ENCODE data around the gene AK1.

AK1 gene

DNA sequence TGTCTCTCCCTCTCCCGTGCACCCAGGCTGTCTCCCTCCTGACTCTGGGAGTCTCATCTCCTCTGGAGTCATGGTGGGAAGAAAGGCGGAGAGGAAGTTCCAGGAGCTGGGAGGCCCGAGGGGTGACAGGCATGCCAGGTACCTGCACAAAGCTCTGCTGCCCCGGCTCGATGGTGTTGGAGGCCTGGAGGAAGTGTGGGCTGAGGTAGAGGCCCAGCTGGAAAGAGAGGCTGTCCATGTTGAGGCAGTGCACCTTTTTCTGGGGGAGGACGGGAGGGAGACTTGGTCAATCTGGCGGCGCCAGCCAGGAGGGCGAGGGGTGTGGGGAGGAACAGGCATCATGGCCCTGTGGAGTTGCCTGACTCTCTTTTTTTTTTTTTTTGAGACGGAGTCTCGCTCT, 58.9 kb downstream of the AK1 start:
- Histone ChIP-seq H3K4me3 (ENCODE audit: low read length, poor library complexity, severe bottlenecking) (no peak overlapping the region), H3K79me2 (ENCODE audit: insufficient read depth, low read length) (no peaks in the 10 kb centered on the region), H3K27me3 (ENCODE audit: insufficient read depth, low read length, poor library complexity, severe bottlenecking) (no peaks in the 10 kb centered on the region), H3K9ac (ENCODE audit: low read depth, low read length, poor library complexity, severe bottlenecking) (no peak overlapping the region), H3F3A (ENCODE audit: low read depth) (no peaks in the 10 kb centered on the region; the same call in 1 of the 2 replicates), H4K20me1 (ENCODE audit: insufficient read depth, low read length, poor library complexity, severe bottlenecking) (no peaks in the 10 kb centered on the region), H3K36me3 (ENCODE audit: insufficient read depth, low read length) (peaks cover 15% of the 10 kb centered on the region; the same call in 1 of the 2 replicates), H3K9me3 (ENCODE audit: insufficient read depth, low read depth, low read length) (no peaks in the 10 kb centered on the region), H3K4me1 (ENCODE audit: insufficient read depth, low read length, poor library complexity, severe bottlenecking) (no peaks in the 10 kb centered on the region), H3K9me2 (replicated peaks; ENCODE audit: low read depth, low read length) (no peaks in the 10 kb centered on the region), H2AFZ (ENCODE audit: low read length) (no peak overlapping the region), H3K4me2 (ENCODE audit: low read depth, low read length, poor library complexity, severe bottlenecking) (no peak overlapping the region)
- no peak for TF ChIP-seq EZH2phosphoT487 (IDR thresholded peaks at IDR 0.05; ENCODE audit: borderline replicate concordance)
- TF ChIP-seq, protein P1, sequence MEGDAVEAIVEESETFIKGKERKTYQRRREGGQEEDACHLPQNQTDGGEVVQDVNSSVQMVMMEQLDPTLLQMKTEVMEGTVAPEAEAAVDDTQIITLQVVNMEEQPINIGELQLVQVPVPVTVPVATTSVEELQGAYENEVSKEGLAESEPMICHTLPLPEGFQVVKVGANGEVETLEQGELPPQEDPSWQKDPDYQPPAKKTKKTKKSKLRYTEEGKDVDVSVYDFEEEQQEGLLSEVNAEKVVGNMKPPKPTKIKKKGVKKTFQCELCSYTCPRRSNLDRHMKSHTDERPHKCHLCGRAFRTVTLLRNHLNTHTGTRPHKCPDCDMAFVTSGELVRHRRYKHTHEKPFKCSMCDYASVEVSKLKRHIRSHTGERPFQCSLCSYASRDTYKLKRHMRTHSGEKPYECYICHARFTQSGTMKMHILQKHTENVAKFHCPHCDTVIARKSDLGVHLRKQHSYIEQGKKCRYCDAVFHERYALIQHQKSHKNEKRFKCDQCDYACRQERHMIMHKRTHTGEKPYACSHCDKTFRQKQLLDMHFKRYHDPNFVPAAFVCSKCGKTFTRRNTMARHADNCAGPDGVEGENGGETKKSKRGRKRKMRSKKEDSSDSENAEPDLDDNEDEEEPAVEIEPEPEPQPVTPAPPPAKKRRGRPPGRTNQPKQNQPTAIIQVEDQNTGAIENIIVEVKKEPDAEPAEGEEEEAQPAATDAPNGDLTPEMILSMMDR (conservative IDR thresholded peaks at IDR 0.05; ENCODE audit: low read length) = no peak

DNA sequence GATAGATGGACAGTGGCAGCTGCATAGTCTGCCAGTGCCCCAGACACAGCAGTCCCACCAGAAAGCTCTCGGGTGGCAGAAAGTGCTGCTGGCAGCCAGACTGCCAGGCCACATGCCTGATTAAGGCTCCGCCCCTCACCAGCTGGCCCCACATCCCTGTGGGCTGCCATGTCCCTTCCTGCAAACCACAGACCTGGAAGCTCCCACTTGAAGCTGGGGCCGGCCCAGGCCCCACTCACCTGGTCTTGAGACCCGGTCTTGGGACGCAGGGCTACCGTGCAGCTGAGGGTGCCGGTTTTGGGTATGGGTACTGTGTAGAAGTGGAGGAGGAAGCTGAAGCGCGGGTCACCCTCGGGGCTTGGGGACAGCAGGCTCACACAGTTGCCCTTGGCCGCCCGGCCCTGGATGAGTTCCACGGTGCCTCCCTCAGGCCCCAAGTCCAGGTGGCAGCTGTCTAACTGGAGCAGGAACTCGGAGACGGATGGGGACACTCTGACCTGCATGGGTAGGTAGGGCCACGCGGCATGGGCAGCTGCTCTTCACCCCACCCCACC, 59.5 kb downstream of the AK1 start:
- Histone ChIP-seq H3K9me2 (replicated peaks; ENCODE audit: low read depth, low read length) (no peaks in the 10 kb centered on the region), H3K9me3 (ENCODE audit: insufficient read depth, low read depth, low read length) (no peaks in the 10 kb centered on the region), H3K4me1 (ENCODE audit: insufficient read depth, low read length, poor library complexity, severe bottlenecking) (no peaks in the 10 kb centered on the region), H4K20me1 (ENCODE audit: insufficient read depth, low read length, poor library complexity, severe bottlenecking) (no peaks in the 10 kb centered on the region), H3F3A (ENCODE audit: low read depth) (no peaks in the 10 kb centered on the region; the same call in 1 of the 2 replicates), H3K36me3 (ENCODE audit: insufficient read depth, low read length) (peaks cover 21% of the 10 kb centered on the region; the same call in 1 of the 2 replicates), H3K27me3 (ENCODE audit: insufficient read depth, low read length, poor library complexity, severe bottlenecking) (no peaks in the 10 kb centered on the region), H3K4me2 (ENCODE audit: low read depth, low read length, poor library complexity, severe bottlenecking) (no peak overlapping the region), H3K79me2 (ENCODE audit: insufficient read depth, low read length) (0 out of 2 replicates have a peak, but pooled peaks cover 5% of the 10 kb centered on the region), H3K4me3 (ENCODE audit: low read length, poor library complexity, severe bottlenecking) (no peak overlapping the region), H2AFZ (ENCODE audit: low read length) (no peak overlapping the region), H3K9ac (ENCODE audit: low read depth, low read length, poor library complexity, severe bottlenecking) (no peak overlapping the region)
- TF ChIP-seq EZH2phosphoT487 (IDR thresholded peaks at IDR 0.05; ENCODE audit: borderline replicate concordance) = no peak
- TF ChIP-seq, protein P1 (conservative IDR thresholded peaks at IDR 0.05; ENCODE audit: low read length) = no peak

DNA sequence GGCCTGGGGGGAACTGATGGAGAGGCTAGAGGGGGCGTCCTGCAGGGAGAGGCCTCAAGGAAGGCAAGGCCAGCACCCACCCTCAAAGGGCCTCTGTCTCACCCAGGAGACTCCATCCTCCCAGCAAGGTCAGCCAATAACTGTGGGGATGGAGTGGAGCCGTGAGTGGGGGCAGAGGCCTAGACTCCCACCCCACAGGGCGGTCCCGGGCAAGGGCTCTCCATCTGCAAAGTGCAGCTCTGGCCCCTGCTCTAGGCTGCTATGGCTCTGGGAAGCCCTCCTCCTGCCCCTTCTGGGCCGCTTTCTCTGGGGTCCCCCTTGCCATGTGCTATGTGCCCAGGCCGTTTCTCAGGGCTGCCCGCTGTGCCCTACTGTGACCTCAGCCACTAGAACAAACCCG, 60.7 kb downstream of the AK1 start:
- 0 out of 2 replicates have a peak, but pooled peaks cover 5% of the 10 kb centered on the region for H3K79me2 ChIP-seq (ENCODE audit: insufficient read depth, low read length)
- H3K27me3 ChIP-seq (ENCODE audit: insufficient read depth, low read length, poor library complexity, severe bottlenecking) = no peaks in the 10 kb centered on the region
- no peak overlapping the region for H2AFZ ChIP-seq (ENCODE audit: low read length)
- H3K4me2 ChIP-seq (ENCODE audit: low read depth, low read length, poor library complexity, severe bottlenecking) = no peak overlapping the region
- no peaks in the 10 kb centered on the region for H3K4me1 ChIP-seq (ENCODE audit: insufficient read depth, low read length, poor library complexity, severe bottlenecking)
- H4K20me1 ChIP-seq (ENCODE audit: insufficient read depth, low read length, poor library complexity, severe bottlenecking) = no peaks in the 10 kb centered on the region
- TF ChIP-seq, protein P1 (conservative IDR thresholded peaks at IDR 0.05; ENCODE audit: low read length) = no peak
- no peak for TF ChIP-seq EZH2phosphoT487 (IDR thresholded peaks at IDR 0.05; ENCODE audit: borderline replicate concordance)
- no peak overlapping the region for H3K9ac ChIP-seq (ENCODE audit: low read depth, low read length, poor library complexity, severe bottlenecking)
- no peaks in the 10 kb centered on the region for H3F3A ChIP-seq (ENCODE audit: low read depth)
- no peaks in the 10 kb centered on the region for H3K9me3 ChIP-seq (ENCODE audit: insufficient read depth, low read depth, low read length)
- H3K9me2 ChIP-seq (replicated peaks; ENCODE audit: low read depth, low read length) = no peaks in the 10 kb centered on the region
- H3K4me3 ChIP-seq (ENCODE audit: low read length, poor library complexity, severe bottlenecking) = no peak overlapping the region
- peaks cover 33% of the 10 kb centered on the region; the same call in 1 of the 2 replicates for H3K36me3 ChIP-seq (ENCODE audit: insufficient read depth, low read length)

Measured in Loucy (cell line).